ENCODE results near the gene EIF2D. TPM values are rescaled to one million over a fixed set of nuclear protein-coding genes. Genes with fewer than 3 reads are reported as not detected.

EIF2D gene
- total RNA-seq, 4 donors from 2014 or later, result 52.9 to 62.1 (median 57.0) TPM

DNA sequence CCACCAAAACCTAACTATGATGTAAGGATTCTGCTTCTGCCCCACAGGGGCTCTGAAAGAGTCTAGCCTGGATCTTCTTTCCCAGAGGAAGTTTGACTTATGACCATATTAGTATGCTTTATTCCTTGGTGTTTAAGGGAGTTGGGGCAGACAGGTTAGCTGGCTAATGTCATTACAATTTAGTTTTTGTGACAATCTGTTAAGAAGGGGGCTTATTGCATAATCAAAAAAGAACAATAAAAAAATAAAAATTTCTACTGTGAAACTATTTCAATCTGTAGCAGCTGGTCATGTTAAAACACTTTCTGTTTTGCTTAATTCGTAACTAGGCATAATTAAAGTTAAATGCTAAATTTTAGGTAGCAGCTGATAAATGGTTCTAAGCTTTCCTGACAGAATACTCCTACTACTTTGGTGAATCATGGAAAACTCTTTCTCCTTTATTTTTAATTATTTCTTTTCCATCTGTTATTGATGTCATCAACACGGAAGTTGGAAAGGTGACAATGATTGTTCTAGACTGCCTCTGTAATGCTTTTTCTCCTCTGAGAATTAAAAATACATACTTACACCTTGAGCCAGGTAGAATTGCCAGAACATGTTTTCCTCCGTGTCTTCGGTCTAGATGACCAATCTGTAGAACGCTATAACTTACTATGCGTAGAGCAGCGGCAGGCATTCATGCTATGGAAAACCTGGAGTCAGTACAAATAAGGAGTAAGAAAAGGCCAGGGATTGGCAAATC is 41.6 kb upstream of the EIF2D start:
- H3K27ac ChIP-seq, result no peak overlapping the region
- no peaks in the 10 kb centered on the region for H3K36me3 ChIP-seq
- no peak for DNase-seq
- no peak overlapping the region for H3K4me3 ChIP-seq (replicated peaks in 1 of 3)
- no peaks in the 10 kb centered on the region for H3K27me3 ChIP-seq
- peaks cover 13 to 15% of the 10 kb centered on the region in 2 donors for H3K4me1 ChIP-seq
- no peaks in the 10 kb centered on the region for H3K9me3 ChIP-seq
- WGBS, 2 donors, result 90% methylated on average over 7 of the region's 7 CpGs
- no peak for TF ChIP-seq POLR2A (IDR thresholded peaks at IDR 0.05)
- TF ChIP-seq, protein P1, sequence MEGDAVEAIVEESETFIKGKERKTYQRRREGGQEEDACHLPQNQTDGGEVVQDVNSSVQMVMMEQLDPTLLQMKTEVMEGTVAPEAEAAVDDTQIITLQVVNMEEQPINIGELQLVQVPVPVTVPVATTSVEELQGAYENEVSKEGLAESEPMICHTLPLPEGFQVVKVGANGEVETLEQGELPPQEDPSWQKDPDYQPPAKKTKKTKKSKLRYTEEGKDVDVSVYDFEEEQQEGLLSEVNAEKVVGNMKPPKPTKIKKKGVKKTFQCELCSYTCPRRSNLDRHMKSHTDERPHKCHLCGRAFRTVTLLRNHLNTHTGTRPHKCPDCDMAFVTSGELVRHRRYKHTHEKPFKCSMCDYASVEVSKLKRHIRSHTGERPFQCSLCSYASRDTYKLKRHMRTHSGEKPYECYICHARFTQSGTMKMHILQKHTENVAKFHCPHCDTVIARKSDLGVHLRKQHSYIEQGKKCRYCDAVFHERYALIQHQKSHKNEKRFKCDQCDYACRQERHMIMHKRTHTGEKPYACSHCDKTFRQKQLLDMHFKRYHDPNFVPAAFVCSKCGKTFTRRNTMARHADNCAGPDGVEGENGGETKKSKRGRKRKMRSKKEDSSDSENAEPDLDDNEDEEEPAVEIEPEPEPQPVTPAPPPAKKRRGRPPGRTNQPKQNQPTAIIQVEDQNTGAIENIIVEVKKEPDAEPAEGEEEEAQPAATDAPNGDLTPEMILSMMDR (IDR thresholded peaks at IDR 0.05), result no peak
- intact Hi-C loops (cut with DNase I), result no loop called here

DNA sequence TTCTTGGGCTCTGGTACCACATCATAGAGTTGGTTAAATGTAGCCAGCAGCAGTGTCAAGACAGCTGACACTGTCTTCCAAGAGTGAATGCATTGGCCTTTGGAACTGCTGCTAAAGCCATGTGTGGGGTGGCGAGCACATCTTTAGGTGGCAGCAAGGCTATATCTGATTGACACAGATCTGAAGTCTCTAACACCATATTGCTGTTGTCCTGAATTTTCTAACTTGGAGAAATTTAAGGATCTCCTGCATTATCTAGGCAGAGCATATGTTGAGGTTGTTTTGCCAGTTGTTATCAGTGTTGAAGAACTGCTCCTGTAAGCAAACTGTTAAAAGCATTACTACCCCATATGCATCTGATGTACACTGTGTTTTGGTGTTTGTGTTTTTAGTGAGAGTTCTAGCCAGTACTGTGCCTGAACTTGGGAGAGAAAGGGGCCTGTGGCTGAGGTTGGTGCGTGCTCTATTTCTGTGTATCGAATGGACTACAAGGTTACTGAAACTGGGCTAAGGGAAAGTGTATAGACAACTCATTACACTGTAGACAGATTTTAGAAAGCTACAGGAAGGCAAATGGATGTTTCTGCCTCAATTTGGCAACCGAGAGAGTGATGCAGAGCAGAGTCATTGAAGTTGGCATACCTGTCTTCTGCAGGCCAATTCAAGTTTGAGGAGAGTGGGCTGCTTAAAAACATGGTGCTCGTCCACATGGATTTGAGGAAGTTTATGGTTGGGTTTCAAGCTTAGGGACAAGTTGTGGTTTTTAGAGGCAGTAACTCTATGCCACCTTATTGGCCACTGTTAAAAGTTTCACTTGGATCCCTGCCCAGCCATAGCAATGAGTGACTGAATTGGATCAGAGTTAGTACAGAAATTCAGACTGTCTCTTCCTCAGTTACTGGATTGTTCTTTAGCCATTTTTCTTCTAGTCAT is 40.0 kb upstream of the EIF2D start:
- DNase-seq, result peak; percentile 18 to 41
- no peaks in the 10 kb centered on the region for H3K27me3 ChIP-seq
- no peak overlapping the region for H3K4me3 ChIP-seq (replicated peaks in 1 of 3)
- TF ChIP-seq, protein P1 (IDR thresholded peaks at IDR 0.05), result no peak
- no peak for TF ChIP-seq POLR2A (IDR thresholded peaks at IDR 0.05)
- intact Hi-C loops (cut with DNase I), result no loop called here
- peaks cover 13 to 14% of the 10 kb centered on the region in 2 donors for H3K36me3 ChIP-seq
- H3K4me1 ChIP-seq, result peaks cover 9 to 13% of the 10 kb centered on the region in 2 donors
- H3K27ac ChIP-seq, result no peak overlapping the region
- WGBS, 2 donors, result 88 to 89% methylated on average over 5 of the region's 5 CpGs
- H3K9me3 ChIP-seq, result no peaks in the 10 kb centered on the region

DNA sequence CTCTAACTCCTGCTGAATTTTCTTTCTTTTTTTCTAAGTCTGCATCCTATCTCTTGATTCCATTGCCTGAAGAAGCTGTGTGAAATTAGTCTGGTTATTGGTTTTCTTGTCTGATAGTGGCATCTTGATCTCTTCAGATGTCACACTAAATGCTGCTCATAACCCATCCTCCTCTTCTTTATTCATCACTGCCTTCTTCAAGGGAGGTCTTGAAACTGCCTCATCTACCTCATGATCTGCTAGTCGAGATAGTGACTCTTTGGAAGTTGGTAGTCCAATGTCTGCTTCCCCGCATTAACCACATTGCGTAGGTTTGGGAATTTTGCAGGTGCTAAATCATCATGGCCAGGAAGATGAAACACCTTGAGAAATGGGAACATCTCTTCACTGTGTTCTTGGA is 38.7 kb upstream of the EIF2D start:
- DNase-seq, result no peak
- Histone ChIP-seq H3K4me1 (peaks cover 9 to 13% of the 10 kb centered on the region in 2 donors), H3K27ac (no peak overlapping the region), H3K4me3 (replicated peaks in 1 of 3) (no peak overlapping the region), H3K9me3 (no peaks in the 10 kb centered on the region), H3K27me3 (no peaks in the 10 kb centered on the region), H3K36me3 (peaks cover 14% of the 10 kb centered on the region in 2 donors)
- intact Hi-C loops (cut with DNase I), result no loop called here
- TF ChIP-seq POLR2A (IDR thresholded peaks at IDR 0.05), result no peak
- TF ChIP-seq, protein P1 (IDR thresholded peaks at IDR 0.05), result no peak
- 97 to 100% methylated on average over 3 of the region's 3 CpGs for WGBS, 2 donors

DNA sequence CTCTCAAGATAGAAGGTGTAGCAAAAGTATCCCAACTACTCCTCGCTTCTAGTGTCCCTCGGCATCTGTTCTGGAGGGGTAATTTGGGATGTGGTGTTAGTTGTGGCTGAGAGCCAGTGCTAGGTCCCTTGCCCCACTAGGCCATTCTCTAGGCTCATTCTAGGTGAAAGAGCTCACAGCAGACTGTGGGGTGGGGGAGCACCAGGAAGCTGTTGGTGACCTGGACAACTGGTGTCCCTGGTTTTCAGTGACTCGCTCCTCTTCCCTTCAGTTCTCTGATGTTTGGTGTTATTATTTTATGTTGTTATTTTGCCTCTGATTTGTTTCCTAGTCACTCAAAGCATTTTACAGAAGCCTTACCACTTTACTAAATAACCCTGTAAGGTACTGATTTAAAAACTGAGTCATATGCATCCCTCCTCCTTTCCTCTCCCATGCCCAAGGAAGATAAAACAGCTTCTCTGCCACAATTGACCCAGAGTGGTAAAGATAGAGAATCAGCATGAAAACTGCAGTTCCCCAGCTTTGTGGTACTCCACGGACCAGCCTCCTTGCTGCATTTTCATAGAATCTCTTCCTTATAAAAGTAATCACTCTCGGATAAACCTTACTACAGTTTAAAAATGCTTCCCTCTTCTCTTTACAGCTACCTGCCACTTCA is 37.1 kb upstream of the EIF2D start:
- intact Hi-C loops (cut with DNase I), result no loop called here

More for the DNA sequence above, 37.1 kb upstream of the EIF2D start:
- Histone ChIP-seq H3K4me1 (no peaks in the 10 kb centered on the region), H3K9me3 (no peaks in the 10 kb centered on the region), H3K36me3 (peaks cover 14% of the 10 kb centered on the region in 2 donors), H3K27ac (no peak overlapping the region), H3K4me3 (replicated peaks in 1 of 3) (no peak overlapping the region), H3K27me3 (no peaks in the 10 kb centered on the region)
- WGBS, 2 donors, result 90% methylated on average over 5 of the region's 5 CpGs
- DNase-seq, result no peak
- no peak for TF ChIP-seq POLR2A (IDR thresholded peaks at IDR 0.05)
- TF ChIP-seq, protein P1 (IDR thresholded peaks at IDR 0.05), result no peak
